GM20431 (cell line): ENCODE data around the gene STYXL1.

Source experiments
- in situ Hi-C: fragments of 300-500 bp; cut with MseI, MboI; formaldehyde crosslinking; loops from one replicate; pipeline ENCODE4 v1.15.0; 2020; ENCODE audit warnings: low sequenced_read_pairs; ENCODE audit not compliant: unreplicated experiment

The STYXL1 gene

GRCh38 chr7:75963381-75963995, 84.3 kb downstream of the STYXL1 start:
- in situ Hi-C loops, result no loop called here

- in situ Hi-C loops, result no loop called here
These were observed 85.0 kb downstream of the STYXL1 start for GRCh38 chr7:75962607-75963380.

GRCh38 chr7:75961218-75961617, 86.6 kb downstream of the STYXL1 start:
- in situ Hi-C loops, result no loop called here

- in situ Hi-C loops, result no loop called here
These were observed 87.4 kb downstream of the STYXL1 start for GRCh38 chr7:75960372-75960771.

GRCh38 chr7:75958802-75959543, 88.8 kb downstream of the STYXL1 start:
- in situ Hi-C loops, result no loop called here

- in situ Hi-C loops, result no loop called here
These were observed 90.6 kb downstream of the STYXL1 start for GRCh38 chr7:75957021-75957736.

- in situ Hi-C loops, result no loop called here
These were observed 92.4 kb downstream of the STYXL1 start for GRCh38 chr7:75955331-75955955.

- in situ Hi-C loops, result no loop called here
These were observed 93.9 kb downstream of the STYXL1 start for GRCh38 chr7:75953931-75954330.

GRCh38 chr7:75953431-75953830, 94.4 kb downstream of the STYXL1 start:
- in situ Hi-C loops, result no loop called here

- in situ Hi-C loops, result no loop called here
These were observed 96.3 kb downstream of the STYXL1 start for GRCh38 chr7:75951506-75951905.

GRCh38 chr7:75950111-75950681, 97.6 kb downstream of the STYXL1 start:
- in situ Hi-C loops, result no loop called here

- in situ Hi-C loops, result no loop called here
These were observed 99.6 kb downstream of the STYXL1 start for GRCh38 chr7:75948179-75948578.
